Activated gamma-delta T cell treated with anti-CD3 and anti-CD28 coated beads, Interleukin-2, amount 50 U/mL, for 16 hours (primary cell): ENCODE results near the gene IGSF10.

Experiments
- DNase-seq: peaks from one replicate; pipeline ENCODE4 v3.0.0-alpha.2; 2020; ENCODE audit warnings: low read depth

The IGSF10 gene

DNA sequence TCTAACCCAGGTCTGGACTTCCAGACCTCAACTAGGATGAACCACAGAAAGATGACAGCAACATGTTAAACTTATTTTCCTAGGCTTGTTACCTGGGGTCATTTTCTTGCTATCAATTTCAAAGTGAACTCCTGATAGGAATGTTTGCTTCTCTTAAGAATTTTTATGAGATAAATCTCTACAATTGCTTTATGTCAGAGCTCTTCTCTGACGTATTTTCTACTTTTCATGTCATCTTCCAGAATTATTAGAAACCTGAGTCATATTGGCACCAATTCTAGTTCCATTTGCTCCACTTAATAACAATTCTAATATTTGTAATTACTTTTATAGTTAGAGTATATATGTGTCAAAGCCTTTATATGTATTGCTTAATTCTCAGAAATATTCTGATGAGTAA, 2.1 kb upstream of the IGSF10 start:
- no peak for DNase-seq

GRCh38 chr3:151462278-151462780, 1.5 kb upstream of the IGSF10 start:
- no peak for DNase-seq

- no peak for DNase-seq
Observed at GRCh38 chr3:151460228-151460627, 633 bp downstream of the IGSF10 start.

DNA sequence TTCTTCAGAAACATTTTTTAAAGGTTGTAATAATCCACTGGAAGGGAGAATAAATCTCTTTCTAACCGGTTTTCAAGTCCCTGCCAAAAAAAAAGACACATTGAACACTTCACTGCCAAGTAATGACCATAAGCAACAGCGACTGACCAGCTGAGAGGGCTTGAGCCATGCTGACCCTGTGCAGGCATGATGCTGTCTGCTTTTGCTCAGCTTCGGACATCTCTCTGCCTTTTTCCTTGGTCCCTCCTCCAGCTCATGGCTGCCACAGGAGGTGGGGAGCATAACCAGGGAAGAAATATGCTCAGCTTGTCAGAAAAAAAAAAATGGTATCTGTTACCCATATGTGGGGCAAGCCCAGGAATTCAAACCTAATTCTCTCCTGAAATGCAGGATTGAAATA, 1.5 kb downstream of the IGSF10 start:
- no peak for DNase-seq

GRCh38 chr3:151456065-151456464, 4.8 kb downstream of the IGSF10 start:
- DNase-seq: no peak

- DNase-seq: no peak
Observed at GRCh38 chr3:151452841-151453240, 8.0 kb downstream of the IGSF10 start.

GRCh38 chr3:151452368-151452767, 8.5 kb downstream of the IGSF10 start:
- no peak for DNase-seq

GRCh38 chr3:151446002-151446340, 14.9 kb downstream of the IGSF10 start:
- no peak for DNase-seq

- no peak for DNase-seq
Observed at GRCh38 chr3:151445273-151446001, 15.4 kb downstream of the IGSF10 start.

- no peak for DNase-seq
Observed at GRCh38 chr3:151443583-151443982, 17.3 kb downstream of the IGSF10 start.

- no peak for DNase-seq
Observed at GRCh38 chr3:151440940-151441339, 19.9 kb downstream of the IGSF10 start.

GRCh38 chr3:151439652-151440125, 21.2 kb downstream of the IGSF10 start:
- no peak for DNase-seq

DNA sequence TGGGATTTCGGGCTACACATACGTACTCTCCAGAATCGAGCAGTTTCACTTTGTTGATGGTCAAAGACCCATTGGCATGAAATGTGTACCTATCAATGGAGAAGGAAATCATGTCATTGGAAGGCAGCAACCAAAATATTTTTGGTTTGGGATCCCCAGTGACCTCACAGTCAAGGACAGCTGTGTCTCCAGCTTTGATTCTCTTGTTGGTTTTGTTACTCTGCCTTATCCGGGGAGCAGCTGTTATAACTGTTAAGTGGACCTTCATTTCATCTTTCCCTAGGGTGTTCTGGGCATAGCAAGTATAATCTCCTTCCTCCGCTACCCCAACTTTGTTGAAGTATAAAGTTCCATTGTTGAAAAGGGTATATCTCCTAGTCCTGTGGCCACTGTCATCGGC, 23.0 kb downstream of the IGSF10 start:
- DNase-seq: no peak

- DNase-seq: no peak
Observed at GRCh38 chr3:151436675-151437446, 24.0 kb downstream of the IGSF10 start.

- no peak for DNase-seq
Observed at GRCh38 chr3:151434151-151434890, 26.5 kb downstream of the IGSF10 start.

DNA sequence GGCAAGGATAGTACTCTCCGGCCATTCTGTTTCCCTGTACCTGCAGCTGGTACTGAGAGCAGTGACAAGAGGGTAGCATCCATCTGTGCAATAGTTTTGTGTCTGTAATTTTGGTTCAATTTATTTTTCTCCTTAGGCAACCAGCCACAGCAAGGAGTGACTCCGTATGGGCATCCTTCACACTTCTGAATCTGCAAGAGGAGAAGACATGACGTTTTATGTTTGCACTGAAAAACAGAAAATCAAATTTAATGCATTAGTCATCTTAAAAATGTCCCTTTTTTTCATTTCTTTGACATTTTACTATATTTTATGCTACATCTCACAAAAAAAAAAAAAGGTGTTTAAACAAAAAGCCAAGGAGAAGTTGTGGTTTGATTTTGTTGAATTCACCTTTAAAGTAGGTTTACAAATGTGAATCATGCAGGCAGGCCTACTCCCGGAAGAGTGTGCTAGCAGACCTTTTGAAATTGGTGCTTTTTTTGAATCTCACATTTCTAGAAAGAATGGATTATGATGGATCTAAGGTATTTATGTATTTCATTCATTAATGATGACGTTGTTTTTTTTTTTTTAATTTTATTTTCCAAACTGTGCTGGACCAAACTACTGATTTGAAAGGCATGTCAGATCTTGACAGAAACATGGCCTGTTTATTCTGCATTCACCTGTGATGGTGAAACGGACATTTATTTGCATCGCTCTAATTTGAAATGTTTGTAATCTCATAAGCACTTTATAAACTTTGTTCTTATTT, 28.1 kb downstream of the IGSF10 start:
- DNase-seq: no peak

GRCh38 chr3:151431940-151432339, 28.9 kb downstream of the IGSF10 start:
- no peak for DNase-seq

DNA sequence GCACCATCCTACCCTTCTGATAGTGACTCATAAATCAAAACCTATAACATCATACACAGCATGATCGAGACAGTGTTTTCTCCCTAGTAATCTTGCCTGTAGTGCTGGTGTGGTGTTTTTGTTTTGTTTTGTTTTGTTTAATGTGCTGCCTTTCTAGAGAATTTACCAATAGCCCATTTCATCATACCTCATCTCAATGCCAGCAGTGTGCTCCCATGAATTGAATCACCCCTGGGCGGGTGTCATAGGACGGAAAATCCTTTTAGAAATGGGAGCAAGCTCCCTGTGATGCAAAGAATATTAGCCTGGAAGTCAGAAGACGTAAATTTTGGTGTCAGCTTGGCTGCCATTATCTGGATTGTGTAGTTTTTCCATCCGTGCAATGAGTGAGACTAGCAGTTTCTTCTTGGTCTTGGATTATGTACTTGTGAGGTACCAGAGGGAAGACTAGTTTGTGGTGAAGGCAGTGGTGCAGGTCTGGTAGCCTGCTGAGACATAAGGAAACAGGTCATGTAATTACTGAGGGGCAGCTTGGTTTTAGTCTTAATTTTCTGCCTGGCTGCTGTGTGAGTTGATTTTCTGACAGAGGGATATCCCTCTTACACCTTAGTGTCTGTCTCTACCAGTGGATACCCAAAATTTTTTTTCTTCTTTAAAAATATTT, 29.9 kb downstream of the IGSF10 start:
- DNase-seq: no peak

GRCh38 chr3:151428386-151428785, 32.5 kb downstream of the IGSF10 start:
- DNase-seq: no peak

DNA sequence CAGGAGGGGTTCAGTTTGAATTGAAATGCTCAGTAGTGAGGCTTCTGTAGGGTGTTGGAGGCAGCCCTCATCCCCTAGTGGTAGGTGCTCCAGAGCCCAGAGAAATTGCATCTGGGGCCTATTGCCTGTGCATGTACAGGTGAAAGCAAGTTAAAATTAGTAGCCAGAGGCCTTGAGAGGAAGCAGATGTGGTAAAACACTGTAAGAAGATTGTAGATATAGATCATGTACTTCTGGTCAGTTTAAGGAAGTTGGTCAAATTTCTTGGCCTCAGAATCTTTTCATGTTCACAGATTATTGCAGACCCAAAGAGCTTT, 34.6 kb downstream of the IGSF10 start:
- DNase-seq: no peak

GRCh38 chr3:151425627-151426340, 35.1 kb downstream of the IGSF10 start:
- no peak for DNase-seq
